ENCODE data around the gene PCCA. TPM values are rescaled to one million over a fixed set of nuclear protein-coding genes. Genes with fewer than 3 reads are reported as not detected.
"Not testable (repeated sequence)": the region's sequence is repeated elsewhere in the genome, so short reads cannot be mapped to it uniquely, and the experiment has no call there.

The PCCA gene
- total RNA-seq, 1 experiment from 2014 or later = 52.8 TPM

GRCh38 chr13:100274942-100275506 lies 186.1 kb downstream of the PCCA start (continued):
- TF ChIP-seq ZMAT4 (CRISPR knock-in tag; IDR thresholded peaks at IDR 0.05) (no peak), NFYB (CRISPR knock-in tag; conservative IDR thresholded peaks at IDR 0.05; ENCODE audit: low read depth) (no peak), ZNF396 (CRISPR knock-in tag; IDR thresholded peaks at IDR 0.05; ENCODE audit: borderline replicate concordance) (no peak)

GRCh38 chr13:100275746-100276145 lies 186.9 kb downstream of the PCCA start:
- H3K9me3 Mint-ChIP-seq = peaks cover 2% of the 10 kb centered on the region
- H3K36me3 Mint-ChIP-seq = peaks cover 7% of the 10 kb centered on the region
- DNase-seq (ENCODE audit: low spot score) (no peak), ATAC-seq (no peak)
- H3K27ac Mint-ChIP-seq = no peak overlapping the region
- CTCF ChIA-PET = no interaction called here
- no peak overlapping the region for H3K4me3 Mint-ChIP-seq
- peaks cover 12% of the 10 kb centered on the region for H3K4me1 Mint-ChIP-seq
- no peaks in the 10 kb centered on the region for H3K27me3 Mint-ChIP-seq (ENCODE audit: low read depth)
- POLR2A ChIA-PET = no interaction called here
- no peak for TF ChIP-seq ATF3 (CRISPR knock-in tag; conservative IDR thresholded peaks at IDR 0.05)
- TF ChIP-seq ZBTB21 (CRISPR knock-in tag; IDR thresholded peaks at IDR 0.05; ENCODE audit: borderline replicate concordance) = no peak
- TF ChIP-seq NFATC4 (CRISPR knock-in tag; IDR thresholded peaks at IDR 0.05) = no peak
- TF ChIP-seq ZNF317 (CRISPR knock-in tag; IDR thresholded peaks at IDR 0.05; ENCODE audit: borderline replicate concordance, low read depth) = no peak

GRCh38 chr13:100280681-100281080 lies 191.8 kb downstream of the PCCA start:
- Mint-ChIP-seq H3K9me3 (peaks cover 16% of the 10 kb centered on the region), H3K36me3 (peaks cover 26% of the 10 kb centered on the region), H3K27ac (no peak overlapping the region), H3K4me1 (peaks cover 4% of the 10 kb centered on the region), H3K4me3 (no peak overlapping the region), H3K27me3 (ENCODE audit: low read depth) (no peaks in the 10 kb centered on the region)
- POLR2A ChIA-PET = no interaction called here
- CTCF ChIA-PET = no interaction called here
- no peak for TF ChIP-seq ZNF416 (CRISPR knock-in tag; IDR thresholded peaks at IDR 0.05)
- TF ChIP-seq PRDM15 (CRISPR knock-in tag; IDR thresholded peaks at IDR 0.05) = no peak
- TF ChIP-seq, protein P1, sequence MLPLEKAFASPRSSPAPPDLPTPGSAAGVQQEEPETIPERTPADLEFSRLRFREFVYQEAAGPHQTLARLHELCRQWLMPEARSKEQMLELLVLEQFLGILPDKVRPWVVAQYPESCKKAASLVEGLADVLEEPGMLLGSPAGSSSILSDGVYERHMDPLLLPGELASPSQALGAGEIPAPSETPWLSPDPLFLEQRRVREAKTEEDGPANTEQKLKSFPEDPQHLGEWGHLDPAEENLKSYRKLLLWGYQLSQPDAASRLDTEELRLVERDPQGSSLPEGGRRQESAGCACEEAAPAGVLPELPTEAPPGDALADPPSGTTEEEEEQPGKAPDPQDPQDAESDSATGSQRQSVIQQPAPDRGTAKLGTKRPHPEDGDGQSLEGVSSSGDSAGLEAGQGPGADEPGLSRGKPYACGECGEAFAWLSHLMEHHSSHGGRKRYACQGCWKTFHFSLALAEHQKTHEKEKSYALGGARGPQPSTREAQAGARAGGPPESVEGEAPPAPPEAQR (CRISPR knock-in tag; IDR thresholded peaks at IDR 0.05) = no peak
- no peak for TF ChIP-seq NFE2L1 (CRISPR knock-in tag; IDR thresholded peaks at IDR 0.05)
- TF ChIP-seq GTF2I (CRISPR knock-in tag; conservative IDR thresholded peaks at IDR 0.05) = no peak
- TF ChIP-seq FOXP1 (CRISPR knock-in tag; IDR thresholded peaks at IDR 0.05; ENCODE audit: borderline replicate concordance) = no peak
- TF ChIP-seq IRF1 (CRISPR knock-in tag; IDR thresholded peaks at IDR 0.05) = no peak
- TF ChIP-seq, protein P2, sequence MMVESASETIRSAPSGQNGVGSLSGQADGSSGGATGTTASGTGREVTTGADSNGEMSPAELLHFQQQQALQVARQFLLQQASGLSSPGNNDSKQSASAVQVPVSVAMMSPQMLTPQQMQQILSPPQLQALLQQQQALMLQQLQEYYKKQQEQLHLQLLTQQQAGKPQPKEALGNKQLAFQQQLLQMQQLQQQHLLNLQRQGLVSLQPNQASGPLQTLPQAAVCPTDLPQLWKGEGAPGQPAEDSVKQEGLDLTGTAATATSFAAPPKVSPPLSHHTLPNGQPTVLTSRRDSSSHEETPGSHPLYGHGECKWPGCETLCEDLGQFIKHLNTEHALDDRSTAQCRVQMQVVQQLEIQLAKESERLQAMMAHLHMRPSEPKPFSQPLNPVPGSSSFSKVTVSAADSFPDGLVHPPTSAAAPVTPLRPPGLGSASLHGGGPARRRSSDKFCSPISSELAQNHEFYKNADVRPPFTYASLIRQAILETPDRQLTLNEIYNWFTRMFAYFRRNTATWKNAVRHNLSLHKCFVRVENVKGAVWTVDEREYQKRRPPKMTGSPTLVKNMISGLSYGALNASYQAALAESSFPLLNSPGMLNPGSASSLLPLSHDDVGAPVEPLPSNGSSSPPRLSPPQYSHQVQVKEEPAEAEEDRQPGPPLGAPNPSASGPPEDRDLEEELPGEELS (CRISPR knock-in tag; IDR thresholded peaks at IDR 0.05) = no peak
- no peak for TF ChIP-seq ZNF281 (CRISPR knock-in tag; IDR thresholded peaks at IDR 0.05)
- no peak for TF ChIP-seq ETV6 (CRISPR knock-in tag; IDR thresholded peaks at IDR 0.05)
- TF ChIP-seq ATF1 (CRISPR knock-in tag; IDR thresholded peaks at IDR 0.05) = no peak
- no peak for TF ChIP-seq GRHL2 (CRISPR knock-in tag; IDR thresholded peaks at IDR 0.05; ENCODE audit: insufficient replicate concordance, severe bottlenecking)
- no peak for TF ChIP-seq ATF3 (CRISPR knock-in tag; conservative IDR thresholded peaks at IDR 0.05)
- no peak for ATAC-seq
- DNase-seq (ENCODE audit: low spot score) = no peak

- H3K27ac Mint-ChIP-seq; H3K4me3 Mint-ChIP-seq; H3K27me3 Mint-ChIP-seq (ENCODE audit: low read depth); H3K4me1 Mint-ChIP-seq; ATAC-seq; DNase-seq (ENCODE audit: low spot score); CTCF ChIA-PET; POLR2A ChIA-PET: not testable (repeated sequence)
- Mint-ChIP-seq H3K9me3 (peaks cover 16% of the 10 kb centered on the region), H3K36me3 (peaks cover 26% of the 10 kb centered on the region)
These were observed 193.4 kb downstream of the PCCA start for GRCh38 chr13:100282306-100282705.
